Measurements from ENCODE around the gene ASB2. TPM values are rescaled to one million over a fixed set of nuclear protein-coding genes. Genes with fewer than 3 reads are reported as not detected.
A peak's percentile ranks its signal among the peaks of the same experiment; 100 is the strongest.

The ASB2 gene
- total and polyA plus RNA-seq, 2 of the 13 experiments (the other 11 are each of a cell fraction or from before 2014, with no cell fraction given), result 0.82 to 4.1 TPM

DNA sequence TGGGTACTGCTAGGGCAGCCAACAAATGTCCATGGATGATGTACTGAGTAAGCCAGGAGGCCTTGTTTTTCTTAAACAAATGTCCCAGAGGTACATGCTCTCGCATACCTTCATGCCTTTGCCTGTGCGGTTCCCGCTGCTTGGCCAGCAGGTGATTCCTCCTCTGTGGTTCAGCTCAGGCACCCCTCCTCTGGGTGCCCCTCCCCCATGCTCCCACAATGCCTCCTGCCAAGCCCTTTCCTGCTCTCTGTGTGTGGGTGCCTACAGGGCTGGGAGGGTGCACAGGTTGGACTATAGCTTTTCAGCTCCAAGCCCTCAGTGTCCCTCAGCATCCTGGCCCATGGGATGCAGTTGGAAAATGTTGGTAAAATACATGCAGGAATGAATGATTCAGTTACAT lies 23.5 kb downstream of the ASB2 start:
- POLR2A ChIA-PET, result interaction anchor here (2.2 kb wide), 1 partner anchor 12 kb away, joined by 14 read pairs; no protein-coding TSS in a partner anchor

More for the DNA sequence above, 23.5 kb downstream of the ASB2 start:
- no peak for ATAC-seq
- DNase-seq (ENCODE audit: low spot score), result no peak
- TF ChIP-seq ZNF780A (CRISPR knock-in tag; IDR thresholded peaks at IDR 0.05) (0 out of 2 replicates have a peak, but pooled peaks have one; percentile 45), ZNF143 (CRISPR knock-in tag; IDR thresholded peaks at IDR 0.05) (peak; percentile 58), SMAD1 (CRISPR knock-in tag; IDR thresholded peaks at IDR 0.05; ENCODE audit: borderline replicate concordance, low read depth) (no peak), ZNF121 (CRISPR knock-in tag; IDR thresholded peaks at IDR 0.05) (no peak)
- TF ChIP-seq, protein P1, sequence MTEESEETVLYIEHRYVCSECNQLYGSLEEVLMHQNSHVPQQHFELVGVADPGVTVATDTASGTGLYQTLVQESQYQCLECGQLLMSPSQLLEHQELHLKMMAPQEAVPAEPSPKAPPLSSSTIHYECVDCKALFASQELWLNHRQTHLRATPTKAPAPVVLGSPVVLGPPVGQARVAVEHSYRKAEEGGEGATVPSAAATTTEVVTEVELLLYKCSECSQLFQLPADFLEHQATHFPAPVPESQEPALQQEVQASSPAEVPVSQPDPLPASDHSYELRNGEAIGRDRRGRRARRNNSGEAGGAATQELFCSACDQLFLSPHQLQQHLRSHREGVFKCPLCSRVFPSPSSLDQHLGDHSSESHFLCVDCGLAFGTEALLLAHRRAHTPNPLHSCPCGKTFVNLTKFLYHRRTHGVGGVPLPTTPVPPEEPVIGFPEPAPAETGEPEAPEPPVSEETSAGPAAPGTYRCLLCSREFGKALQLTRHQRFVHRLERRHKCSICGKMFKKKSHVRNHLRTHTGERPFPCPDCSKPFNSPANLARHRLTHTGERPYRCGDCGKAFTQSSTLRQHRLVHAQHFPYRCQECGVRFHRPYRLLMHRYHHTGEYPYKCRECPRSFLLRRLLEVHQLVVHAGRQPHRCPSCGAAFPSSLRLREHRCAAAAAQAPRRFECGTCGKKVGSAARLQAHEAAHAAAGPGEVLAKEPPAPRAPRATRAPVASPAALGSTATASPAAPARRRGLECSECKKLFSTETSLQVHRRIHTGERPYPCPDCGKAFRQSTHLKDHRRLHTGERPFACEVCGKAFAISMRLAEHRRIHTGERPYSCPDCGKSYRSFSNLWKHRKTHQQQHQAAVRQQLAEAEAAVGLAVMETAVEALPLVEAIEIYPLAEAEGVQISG (CRISPR knock-in tag; IDR thresholded peaks at IDR 0.05), result peak; percentile 6
- TF ChIP-seq, protein P2, sequence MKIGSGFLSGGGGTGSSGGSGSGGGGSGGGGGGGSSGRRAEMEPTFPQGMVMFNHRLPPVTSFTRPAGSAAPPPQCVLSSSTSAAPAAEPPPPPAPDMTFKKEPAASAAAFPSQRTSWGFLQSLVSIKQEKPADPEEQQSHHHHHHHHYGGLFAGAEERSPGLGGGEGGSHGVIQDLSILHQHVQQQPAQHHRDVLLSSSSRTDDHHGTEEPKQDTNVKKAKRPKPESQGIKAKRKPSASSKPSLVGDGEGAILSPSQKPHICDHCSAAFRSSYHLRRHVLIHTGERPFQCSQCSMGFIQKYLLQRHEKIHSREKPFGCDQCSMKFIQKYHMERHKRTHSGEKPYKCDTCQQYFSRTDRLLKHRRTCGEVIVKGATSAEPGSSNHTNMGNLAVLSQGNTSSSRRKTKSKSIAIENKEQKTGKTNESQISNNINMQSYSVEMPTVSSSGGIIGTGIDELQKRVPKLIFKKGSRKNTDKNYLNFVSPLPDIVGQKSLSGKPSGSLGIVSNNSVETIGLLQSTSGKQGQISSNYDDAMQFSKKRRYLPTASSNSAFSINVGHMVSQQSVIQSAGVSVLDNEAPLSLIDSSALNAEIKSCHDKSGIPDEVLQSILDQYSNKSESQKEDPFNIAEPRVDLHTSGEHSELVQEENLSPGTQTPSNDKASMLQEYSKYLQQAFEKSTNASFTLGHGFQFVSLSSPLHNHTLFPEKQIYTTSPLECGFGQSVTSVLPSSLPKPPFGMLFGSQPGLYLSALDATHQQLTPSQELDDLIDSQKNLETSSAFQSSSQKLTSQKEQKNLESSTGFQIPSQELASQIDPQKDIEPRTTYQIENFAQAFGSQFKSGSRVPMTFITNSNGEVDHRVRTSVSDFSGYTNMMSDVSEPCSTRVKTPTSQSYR (CRISPR knock-in tag; IDR thresholded peaks at IDR 0.05; ENCODE audit: borderline replicate concordance), result peak; percentile 77; the same call in 1 of the 2 replicates
- Histone ChIP-seq H3K9me3 (ENCODE audit: low read length) (no peaks in the 10 kb centered on the region), H3K27ac (ENCODE audit: extremely low read length, insufficient read depth, low read length) (no peak overlapping the region), H2AFZ (ENCODE audit: low read length) (no peak overlapping the region), H3K4me3 (replicated peaks in 1 of 3; ENCODE audit: insufficient read depth in 1 of 3, low read depth in 2 of 3, low read length in 3 of 3) (peak overlapping the region in 1 of 3 experiments; percentile 66; a peak in 2 of 6 replicates), H3K4me1 (ENCODE audit: insufficient read depth, low read length) (peaks cover 57% of the 10 kb centered on the region), H3K4me2 (ENCODE audit: low read depth, low read length) (peak overlapping the region; percentile 98), H3K27me3 (ENCODE audit: control insufficient read depth in 1 of 2, insufficient read depth in 2 of 2, low read length in 2 of 2) (no peaks in the 10 kb centered on the region), H3K9ac (ENCODE audit: insufficient read depth, low read depth, low read length) (no peak overlapping the region), H3K79me2 (ENCODE audit: insufficient read depth, low read length) (no peaks in the 10 kb centered on the region), H4K20me1 (ENCODE audit: insufficient read depth, low read length) (no peaks in the 10 kb centered on the region), H3K36me3 (replicated peaks in 1 of 2; ENCODE audit: control insufficient read depth in 1 of 2, insufficient read depth in 2 of 2, low read length in 2 of 2) (no peaks in the 10 kb centered on the region)
- in situ Hi-C loops (cut with HindIII; ENCODE audit: extremely low pct_ligation_motif_present, low pct_unique_long_range_greater_than_20kb) (no loop called here), intact Hi-C loops (cut with micrococcal nuclease; ENCODE audit: unreplicated experiment) (loop anchor here (1.0 to 10.0 kb wide), 2 partner anchors 17 to 182 kb away; no protein-coding TSS in a partner anchor)
- no TSS peak for BruUV-seq (replicated peaks)
- 40% methylated on average over 3 of the region's 3 CpGs for WGBS (ENCODE audit: low lambda C conversion rate)
- CTCF ChIA-PET (ENCODE audit: low intra/inter-chr PET ratio, low total read pairs), result interaction anchor here (1.1 to 2.0 kb wide), 4 partner anchors 13 to 32 kb away, joined by 3 to 23 read pairs (median 4); no protein-coding TSS in a partner anchor
- FAIRE-seq, result no peak
